Small intestine (tissue), 4 donors: Measurements from ENCODE around the gene SCO2. TPM values are rescaled to one million over a fixed set of nuclear protein-coding genes. Genes with fewer than 3 reads are reported as not detected.

Source experiments
- polyA plus RNA-seq, 4 donors: library from polyadenylated mRNA; stranded (reverse) in 3 of 4; unstranded in 1 of 4; fragments of 200-250 nt in 3 of 4; fragments of 120-200 nt in 1 of 4; gene quantifications; one replicate each; pipeline versions ENCODE4 v1.2.1 to v1.2.3, GENCODE V29; 2013
- donor health status: healthy with polysubstance abuse.
- donor health status: Bipolar disorder and iron deficiency.
- donor health status: healthy.

Gene SCO2
- polyA plus RNA-seq, 4 donors = 0.92 to 2.7 (median 2.3) TPM

Other genes with a start within 250 kb of the SCO2 start
- 100 to 1,000 TPM in 2 of 4 donors, 10 to 100 TPM in 2; 70.3 to 179 (median 95.2) TPM for gene PLXNB2, start 218.0 kb downstream of the SCO2 start, polyA plus RNA-seq
- gene DENND6B, start 198.6 kb downstream of the SCO2 start, polyA plus RNA-seq = 1 to 10 TPM; 1.9 to 4.5 (median 2.5) TPM
- gene PPP6R2, start 182.3 kb downstream of the SCO2 start, polyA plus RNA-seq = 10 to 100 TPM; 28.6 to 41.2 (median 38.8) TPM
- gene SBF1, start 50.6 kb downstream of the SCO2 start, polyA plus RNA-seq = 10 to 100 TPM; 27.3 to 43.7 (median 35.4) TPM
- 10 to 100 TPM in 2 of 4 donors, 1 to 10 TPM in 2; 2.2 to 14.7 (median 8.7) TPM for gene ADM2, start 44.1 kb downstream of the SCO2 start, polyA plus RNA-seq
- gene MIOX, start 38.7 kb downstream of the SCO2 start, polyA plus RNA-seq = under 1 TPM in 2 of 4 donors, not detected in 2; 0.28 to 0.44 TPM
- gene LMF2, start 17.9 kb downstream of the SCO2 start, polyA plus RNA-seq = 10 to 100 TPM; 37.8 to 52.8 (median 46.9) TPM
- gene NCAPH2, start 17.4 kb downstream of the SCO2 start, polyA plus RNA-seq = 10 to 100 TPM; 29.3 to 45.9 (median 39.8) TPM
- 100 to 1,000 TPM in 1 of 4 donors, 10 to 100 TPM in 3; 10.7 to 172 (median 90.0) TPM for gene TYMP, start 4.4 kb upstream of the SCO2 start, polyA plus RNA-seq
- gene KLHDC7B, start 20.3 kb upstream of the SCO2 start, polyA plus RNA-seq = under 1 TPM in 2 of 4 donors, not detected in 2; 0.10 to 0.28 TPM
- gene SYCE3, start 37.3 kb upstream of the SCO2 start, polyA plus RNA-seq = under 1 TPM in 1 of 4 donors, not detected in 3; 0.33 TPM
- gene CPT1B, start 52.8 kb upstream of the SCO2 start, polyA plus RNA-seq = 100 to 1,000 TPM in 1 of 4 donors, 10 to 100 TPM in 3; 14.6 to 115 (median 42.4) TPM
- 100 to 1,000 TPM in 3 of 4 donors, 10 to 100 TPM in 1; 61.2 to 371 (median 223) TPM for gene CHKB, start 57.3 kb upstream of the SCO2 start, polyA plus RNA-seq
- 1 to 10 TPM in 2 of 4 donors, under 1 TPM in 2; 0.22 to 3.5 (median 0.82) TPM for gene MAPK8IP2, start 75.2 kb upstream of the SCO2 start, polyA plus RNA-seq
- 10 to 100 TPM; 28.2 to 85.9 (median 71.3) TPM for gene ARSA, start 102.6 kb upstream of the SCO2 start, polyA plus RNA-seq
- gene SHANK3, start 147.2 kb upstream of the SCO2 start, polyA plus RNA-seq = 10 to 100 TPM in 2 of 4 donors, under 1 TPM in 2; 0.27 to 19.6 (median 5.2) TPM
- gene ACR, start 212.6 kb upstream of the SCO2 start, polyA plus RNA-seq = 1 to 10 TPM in 1 of 4 donors, under 1 TPM in 1, not detected in 2; 0.25 to 1.1 TPM